ENCODE results near the gene PTPRA. TPM values are rescaled to one million over a fixed set of nuclear protein-coding genes. Genes with fewer than 3 reads are reported as not detected.

Gene PTPRA
- polyA plus RNA-seq, 1 donor (not counting 4 experiments of a cell fraction or from before 2014, with no cell fraction given) = 53.3 TPM

DNA sequence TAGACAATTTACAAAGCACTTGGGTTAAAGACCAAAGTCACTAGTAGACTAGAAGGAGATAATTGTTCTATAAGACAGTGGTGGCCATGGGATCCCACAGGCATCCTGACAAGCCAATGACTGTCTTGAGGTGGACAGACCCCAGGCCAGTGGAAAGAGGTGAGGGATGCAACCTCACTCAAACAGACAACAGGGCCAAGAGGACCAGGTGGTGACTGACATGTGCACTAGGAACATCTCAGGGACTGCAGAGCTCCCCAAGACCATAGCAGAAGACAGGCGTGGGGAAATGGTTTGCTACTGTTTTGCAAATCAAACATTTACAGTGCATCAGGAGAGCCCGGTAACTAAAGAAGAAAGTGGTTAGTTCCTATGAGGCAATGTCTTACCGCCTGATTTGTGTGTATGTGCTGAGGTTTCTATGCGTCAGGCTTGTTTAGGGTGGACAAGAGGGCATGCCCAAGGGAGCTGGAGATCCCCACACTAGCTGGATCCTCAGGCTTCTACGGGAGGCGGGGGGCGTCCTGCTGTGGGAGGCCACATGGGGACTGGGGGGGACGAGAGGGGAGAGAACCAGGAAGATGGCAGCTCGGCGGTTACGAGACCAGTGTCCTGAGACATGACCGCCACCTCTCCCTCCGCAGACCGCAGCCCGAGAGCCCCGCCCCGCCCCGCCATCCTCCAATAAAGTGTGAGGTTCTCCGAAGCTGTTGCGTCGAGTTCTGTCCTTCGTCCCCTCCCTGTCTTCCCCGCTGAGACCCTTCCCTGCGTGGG lies 171.9 kb downstream of the PTPRA start:
- H3K9ac ChIP-seq (ENCODE audit: control insufficient read depth, extremely low read depth, insufficient read depth, low read length) = peak overlapping the region; percentile 76
- H3K4me2 ChIP-seq (ENCODE audit: control insufficient read depth, extremely low read depth, insufficient read depth, low read depth, low read length) = peak overlapping the region; percentile 92
- peak overlapping the region; percentile 52 for H3K27ac ChIP-seq (ENCODE audit: control insufficient read depth, insufficient read depth, low read length)
- DNase-seq (ENCODE audit: low read depth, low spot score) (no peak), FAIRE-seq (no peak)
- H3K9me1 ChIP-seq (ENCODE audit: control insufficient read depth, extremely low read depth, insufficient read depth, low read length) = no peaks in the 10 kb centered on the region
- no peaks in the 10 kb centered on the region for H3K27me3 ChIP-seq (ENCODE audit: control insufficient read depth, extremely low read depth, insufficient read depth, low read length)
- no peaks in the 10 kb centered on the region for H3K4me1 ChIP-seq (ENCODE audit: control insufficient read depth, extremely low read depth, insufficient read depth, low read length)
- peaks cover 20% of the 10 kb centered on the region in 2 experiments for H3K36me3 ChIP-seq (ENCODE audit: control insufficient read depth in 2 of 2, extremely low read depth in 1 of 2, insufficient read depth in 2 of 2, low read length in 2 of 2)
- H3K79me2 ChIP-seq (ENCODE audit: control insufficient read depth, insufficient read depth, low read length) = peaks cover 14% of the 10 kb centered on the region
- no peak for TF ChIP-seq EZH2 (IDR thresholded peaks at IDR 0.05; ENCODE audit: low read length)
- TF ChIP-seq, protein P1, sequence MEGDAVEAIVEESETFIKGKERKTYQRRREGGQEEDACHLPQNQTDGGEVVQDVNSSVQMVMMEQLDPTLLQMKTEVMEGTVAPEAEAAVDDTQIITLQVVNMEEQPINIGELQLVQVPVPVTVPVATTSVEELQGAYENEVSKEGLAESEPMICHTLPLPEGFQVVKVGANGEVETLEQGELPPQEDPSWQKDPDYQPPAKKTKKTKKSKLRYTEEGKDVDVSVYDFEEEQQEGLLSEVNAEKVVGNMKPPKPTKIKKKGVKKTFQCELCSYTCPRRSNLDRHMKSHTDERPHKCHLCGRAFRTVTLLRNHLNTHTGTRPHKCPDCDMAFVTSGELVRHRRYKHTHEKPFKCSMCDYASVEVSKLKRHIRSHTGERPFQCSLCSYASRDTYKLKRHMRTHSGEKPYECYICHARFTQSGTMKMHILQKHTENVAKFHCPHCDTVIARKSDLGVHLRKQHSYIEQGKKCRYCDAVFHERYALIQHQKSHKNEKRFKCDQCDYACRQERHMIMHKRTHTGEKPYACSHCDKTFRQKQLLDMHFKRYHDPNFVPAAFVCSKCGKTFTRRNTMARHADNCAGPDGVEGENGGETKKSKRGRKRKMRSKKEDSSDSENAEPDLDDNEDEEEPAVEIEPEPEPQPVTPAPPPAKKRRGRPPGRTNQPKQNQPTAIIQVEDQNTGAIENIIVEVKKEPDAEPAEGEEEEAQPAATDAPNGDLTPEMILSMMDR (optimal IDR thresholded peaks at IDR 0.05 in 1 of 3, IDR thresholded peaks at IDR 0.05 in 1 of 3, conservative IDR thresholded peaks at IDR 0.05 in 1 of 3; ENCODE audit: extremely low read depth in 1 of 3, insufficient read depth in 2 of 3, low read length in 3 of 3) = no peak
- H2AFZ ChIP-seq (ENCODE audit: control insufficient read depth, low read length) = peak overlapping the region; percentile 82
- no peaks in the 10 kb centered on the region for H3K9me3 ChIP-seq (ENCODE audit: control insufficient read depth, low read depth, low read length)
- peak overlapping the region; percentile 77 to 85 (median 85) for H3K4me3 ChIP-seq (ENCODE audit: control insufficient read depth in 2 of 3, extremely low read depth in 1 of 3, insufficient read depth in 2 of 3, low read depth in 1 of 3, low read length in 3 of 3)
- H4K20me1 ChIP-seq (ENCODE audit: control insufficient read depth, extremely low read depth, insufficient read depth, low read length) = no peaks in the 10 kb centered on the region
- dilution Hi-C loops (cut with MboI; ENCODE audit: extremely low pct_ligation_motif_present, low sequenced_read_pairs) = no loop called here

GRCh38 chr20:3045816-3046676 lies 172.8 kb downstream of the PTPRA start, which contains the start of gene MRPS26:
Gene MRPS26 (plus strand): TSS chr20:3046052. CDS start chr20:3046069, 17 bp downstream.
- Histone ChIP-seq H3K9me3 (ENCODE audit: control insufficient read depth, low read depth, low read length) (no peaks in the 10 kb centered on the region), H3K36me3 (ENCODE audit: control insufficient read depth in 2 of 2, extremely low read depth in 1 of 2, insufficient read depth in 2 of 2, low read length in 2 of 2) (peaks cover 18 to 21% of the 10 kb centered on the region in 2 experiments), H3K79me2 (ENCODE audit: control insufficient read depth, insufficient read depth, low read length) (peaks cover 14% of the 10 kb centered on the region), H3K27me3 (ENCODE audit: control insufficient read depth, extremely low read depth, insufficient read depth, low read length) (no peaks in the 10 kb centered on the region), H4K20me1 (ENCODE audit: control insufficient read depth, extremely low read depth, insufficient read depth, low read length) (no peaks in the 10 kb centered on the region), H3K27ac (ENCODE audit: control insufficient read depth, insufficient read depth, low read length) (peak within 1 kb of the TSS; percentile 52), H3K9me1 (ENCODE audit: control insufficient read depth, extremely low read depth, insufficient read depth, low read length) (no peaks in the 10 kb centered on the region), H3K4me1 (ENCODE audit: control insufficient read depth, extremely low read depth, insufficient read depth, low read length) (no peaks in the 10 kb centered on the region), H3K9ac (ENCODE audit: control insufficient read depth, extremely low read depth, insufficient read depth, low read length) (peak within 1 kb of the TSS; percentile 76), H3K4me3 (ENCODE audit: control insufficient read depth in 2 of 3, extremely low read depth in 1 of 3, insufficient read depth in 2 of 3, low read depth in 1 of 3, low read length in 3 of 3) (peak within 1 kb of the TSS; percentile 77 to 85 (median 85)), H3K4me2 (ENCODE audit: control insufficient read depth, extremely low read depth, insufficient read depth, low read depth, low read length) (peak within 1 kb of the TSS; percentile 92), H2AFZ (ENCODE audit: control insufficient read depth, low read length) (peak within 1 kb of the TSS; percentile 82)
- dilution Hi-C loops (cut with MboI; ENCODE audit: extremely low pct_ligation_motif_present, low sequenced_read_pairs) = no loop called here
- no peak for TF ChIP-seq EZH2 (IDR thresholded peaks at IDR 0.05; ENCODE audit: low read length)
- TF ChIP-seq, protein P1 (optimal IDR thresholded peaks at IDR 0.05 in 1 of 3, IDR thresholded peaks at IDR 0.05 in 1 of 3, conservative IDR thresholded peaks at IDR 0.05 in 1 of 3; ENCODE audit: extremely low read depth in 1 of 3, insufficient read depth in 2 of 3, low read length in 3 of 3) = no peak
- DNase-seq (ENCODE audit: low read depth, low spot score) = no peak
- no peak for FAIRE-seq

All from keratinocyte (primary cell).